Keratinocyte (primary cell): ENCODE measurements around the gene A3GALT2. TPM values are rescaled to one million over a fixed set of nuclear protein-coding genes. Genes with fewer than 3 reads are reported as not detected.

Experiments
- DNase-seq: peaks from one replicate; pipeline ENCODE4 v3.0.0-alpha.2; 2011; ENCODE audit warnings: low read depth, missing footprints, low spot score
- FAIRE-seq: peaks from 2 replicates; lab custom pipeline; 2011; peaks lifted over from hg19 to GRCh38; lab: Jason Lieb, UNC
- H2AFZ ChIP-seq: 2 replicates; pipeline ENCODE4 v1.6.0; 2012; ENCODE audit warnings: low read length, control low read depth, inconsistent platforms; ENCODE audit not compliant: control insufficient read depth
- H3K27ac ChIP-seq: 2 replicates; pipeline ENCODE4 v1.5.1; 2011; ENCODE audit warnings: low read length; ENCODE audit not compliant: control insufficient read depth, insufficient read depth
- H3K27me3 ChIP-seq: 3 replicates; pipeline ENCODE4 v1.6.0; 2011; ENCODE audit warnings: low read length; ENCODE audit not compliant: control insufficient read depth, insufficient read depth; ENCODE audit errors: extremely low read depth
- H3K36me3 ChIP-seq, 2 experiments: 2 replicates in 1 of 2; 3 replicates in 1 of 2; pipeline ENCODE4 v1.5.1; 2011; ENCODE audit warnings: low read length in 2 of 2, mild to moderate bottlenecking in 1 of 2; ENCODE audit not compliant: control insufficient read depth in 2 of 2, insufficient read depth in 2 of 2; ENCODE audit errors: extremely low read depth in 1 of 2
- H3K4me1 ChIP-seq: 3 replicates; pipeline ENCODE4 v1.5.1; 2011; ENCODE audit warnings: low read length; ENCODE audit not compliant: control insufficient read depth, insufficient read depth; ENCODE audit errors: extremely low read depth
- H3K4me2 ChIP-seq: 3 replicates; pipeline ENCODE4 v1.6.0; 2011; ENCODE audit warnings: low read depth, low read length; ENCODE audit not compliant: control insufficient read depth, insufficient read depth; ENCODE audit errors: extremely low read depth
- H3K4me3 ChIP-seq, 3 experiments: fragments of 200-600 bp in 1 of 3; sonication (generic) in 1 of 3; 2 replicates in 2 of 3; 3 replicates in 1 of 3; pipeline ENCODE4 v1.5.1; 2011 to 2016; ENCODE audit warnings: low read length in 3 of 3, mild to moderate bottlenecking in 3 of 3, control low read depth in 2 of 3, inconsistent platforms in 1 of 3, low read depth in 1 of 3, mixed read lengths in 1 of 3, mixed run types in 1 of 3, moderate library complexity in 1 of 3; ENCODE audit not compliant: control insufficient read depth in 2 of 3, insufficient read depth in 2 of 3; ENCODE audit errors: extremely low read depth in 1 of 3
- H3K79me2 ChIP-seq: 2 replicates; pipeline ENCODE4 v1.6.0; 2012; ENCODE audit warnings: low read length; ENCODE audit not compliant: control insufficient read depth, insufficient read depth
- H3K9ac ChIP-seq: 3 replicates; pipeline ENCODE4 v1.6.0; 2011; ENCODE audit warnings: low read length; ENCODE audit not compliant: control insufficient read depth, insufficient read depth; ENCODE audit errors: extremely low read depth
- H3K9me1 ChIP-seq: 3 replicates; pipeline ENCODE4 v1.6.0; 2011; ENCODE audit warnings: low read length; ENCODE audit not compliant: control insufficient read depth, insufficient read depth; ENCODE audit errors: extremely low read depth
- H3K9me3 ChIP-seq: 2 replicates; pipeline ENCODE4 v1.5.1; 2012; ENCODE audit warnings: low read depth, low read length; ENCODE audit not compliant: control insufficient read depth
- H4K20me1 ChIP-seq: 3 replicates; pipeline ENCODE4 v1.6.0; 2011; ENCODE audit warnings: low read length; ENCODE audit not compliant: control insufficient read depth, insufficient read depth; ENCODE audit errors: extremely low read depth
- EZH2 ChIP-seq: IDR thresholded peaks from one replicate; pipeline ENCODE4 v1.6.1; 2012; ENCODE audit warnings: inconsistent platforms, mild to moderate bottlenecking, low read length, moderate library complexity
- dilution Hi-C: fragments of 300-500 bp; cut with MboI; formaldehyde crosslinking; loops from one replicate; pipeline ENCODE4 v1.7.0; 2020; ENCODE audit warnings: low sequenced_read_pairs; ENCODE audit not compliant: extremely low pct_ligation_motif_present
- polyA plus RNA-seq, 5 experiments: library from polyadenylated mRNA; depleted of rRNA in 3 of 5; stranded (reverse) in 3 of 5; stranded (forward) in 1 of 5; unstranded in 1 of 5; fragments of >200 nt; gene quantifications; 1 replicate in 1 of 5; 2 replicates in 3 of 5; 3 replicates in 1 of 5; pipeline versions ENCODE4 v1.2.1 to v1.2.3, GENCODE V29; 2011 to 2012; ENCODE audit warnings: missing spikeins in 2 of 5, low read depth in 1 of 5, low replicate concordance in 1 of 5
- TF ChIP-seq, protein P1 (sequence below), 3 experiments: IDR thresholded peaks in 1 of 3; conservative IDR thresholded peaks in 1 of 3; optimal IDR thresholded peaks in 1 of 3; 2 replicates in 2 of 3; 3 replicates in 1 of 3; pipeline versions ENCODE3 to v1.5.1; 2011; ENCODE audit warnings: low read length in 3 of 3, mild to moderate bottlenecking in 3 of 3, moderate library complexity in 2 of 3, control low read depth in 1 of 3, inconsistent platforms in 1 of 3; ENCODE audit not compliant: insufficient read depth in 2 of 3; ENCODE audit errors: extremely low read depth in 1 of 3

Gene A3GALT2
- polyA plus RNA-seq, 1 donor (not counting 4 experiments of a cell fraction or from before 2014, with no cell fraction given): not detected

DNA sequence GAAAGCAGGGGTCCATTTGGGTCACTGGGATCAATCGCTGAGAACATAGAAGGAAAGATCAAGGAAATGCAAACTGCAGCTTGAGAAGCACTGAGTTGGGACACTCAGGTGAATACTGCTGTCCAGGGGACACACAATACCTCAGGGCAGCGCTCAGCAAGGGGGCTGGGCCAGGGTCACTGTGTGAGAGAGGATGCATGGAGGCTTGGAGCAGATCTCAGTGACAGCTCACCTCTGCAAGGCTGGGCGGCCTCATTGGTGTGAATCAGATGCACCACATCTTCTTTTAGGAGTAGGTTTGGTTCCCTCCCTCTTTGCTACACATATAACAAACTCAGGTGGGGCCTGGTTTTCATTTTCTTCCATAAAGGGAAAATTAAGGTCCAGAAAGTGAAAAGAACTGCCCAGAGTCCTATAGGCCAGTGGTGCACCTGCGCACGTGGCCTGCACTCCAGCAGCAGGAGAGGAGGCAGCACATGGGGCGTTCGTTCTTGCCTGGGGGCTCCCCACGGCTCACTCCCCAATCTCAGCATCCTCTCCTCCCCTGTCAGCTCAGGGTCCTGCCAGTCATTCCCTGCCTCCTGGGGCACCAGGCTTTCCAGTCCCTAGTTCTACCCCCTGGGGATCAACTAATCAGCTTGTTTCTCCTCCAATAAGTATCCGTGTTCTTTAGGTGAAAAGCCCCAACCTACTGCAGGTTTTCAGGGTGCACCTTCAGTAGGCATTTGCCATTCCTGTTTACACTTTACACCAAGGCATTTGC, 1.5 kb downstream of the A3GALT2 start:
- dilution Hi-C loops: no loop called here
- no peak overlapping the region for H3K27ac ChIP-seq
- DNase-seq (no peak), FAIRE-seq (no peak)
- no peaks in the 10 kb centered on the region for H3K9me3 ChIP-seq
- peaks cover 12% of the 10 kb centered on the region for H4K20me1 ChIP-seq
- H3K36me3 ChIP-seq: peaks cover 14 to 16% of the 10 kb centered on the region in 2 experiments
- no peak for TF ChIP-seq EZH2
- TF ChIP-seq, protein P1, sequence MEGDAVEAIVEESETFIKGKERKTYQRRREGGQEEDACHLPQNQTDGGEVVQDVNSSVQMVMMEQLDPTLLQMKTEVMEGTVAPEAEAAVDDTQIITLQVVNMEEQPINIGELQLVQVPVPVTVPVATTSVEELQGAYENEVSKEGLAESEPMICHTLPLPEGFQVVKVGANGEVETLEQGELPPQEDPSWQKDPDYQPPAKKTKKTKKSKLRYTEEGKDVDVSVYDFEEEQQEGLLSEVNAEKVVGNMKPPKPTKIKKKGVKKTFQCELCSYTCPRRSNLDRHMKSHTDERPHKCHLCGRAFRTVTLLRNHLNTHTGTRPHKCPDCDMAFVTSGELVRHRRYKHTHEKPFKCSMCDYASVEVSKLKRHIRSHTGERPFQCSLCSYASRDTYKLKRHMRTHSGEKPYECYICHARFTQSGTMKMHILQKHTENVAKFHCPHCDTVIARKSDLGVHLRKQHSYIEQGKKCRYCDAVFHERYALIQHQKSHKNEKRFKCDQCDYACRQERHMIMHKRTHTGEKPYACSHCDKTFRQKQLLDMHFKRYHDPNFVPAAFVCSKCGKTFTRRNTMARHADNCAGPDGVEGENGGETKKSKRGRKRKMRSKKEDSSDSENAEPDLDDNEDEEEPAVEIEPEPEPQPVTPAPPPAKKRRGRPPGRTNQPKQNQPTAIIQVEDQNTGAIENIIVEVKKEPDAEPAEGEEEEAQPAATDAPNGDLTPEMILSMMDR (optimal IDR thresholded peaks at IDR 0.05 in 1 of 3, IDR thresholded peaks at IDR 0.05 in 1 of 3, conservative IDR thresholded peaks at IDR 0.05 in 1 of 3; ENCODE audit: extremely low read depth in 1 of 3, insufficient read depth in 2 of 3, low read length in 3 of 3): no peak
- no peaks in the 10 kb centered on the region for H3K9me1 ChIP-seq
- no peaks in the 10 kb centered on the region for H3K79me2 ChIP-seq
- H3K27me3 ChIP-seq: no peaks in the 10 kb centered on the region
- no peak overlapping the region for H2AFZ ChIP-seq
- H3K4me1 ChIP-seq: no peaks in the 10 kb centered on the region
- H3K4me2 ChIP-seq: no peak overlapping the region
- no peak overlapping the region for H3K4me3 ChIP-seq
- no peak overlapping the region for H3K9ac ChIP-seq

DNA sequence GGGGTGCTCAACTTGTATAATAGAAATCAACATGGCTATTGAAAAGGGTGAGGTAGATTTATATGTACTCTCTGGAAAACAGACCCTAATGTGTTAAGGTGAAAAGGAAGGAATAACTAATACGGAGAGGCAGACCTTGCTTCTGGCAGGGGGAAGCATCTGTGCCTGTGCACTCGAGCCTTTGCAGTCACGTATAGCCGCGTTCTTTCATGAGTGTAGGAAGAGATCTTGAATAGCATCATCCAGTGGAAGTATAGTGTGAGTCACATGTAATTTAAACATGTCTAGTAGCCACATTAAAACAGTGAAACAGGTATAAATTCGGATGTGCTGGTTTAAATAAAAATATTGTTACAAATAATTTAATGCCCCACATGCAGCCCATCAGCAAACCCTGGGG, 3.0 kb downstream of the A3GALT2 start:
- Histone ChIP-seq H3K4me3 (no peak overlapping the region), H3K27me3 (no peaks in the 10 kb centered on the region), H4K20me1 (peaks cover 3% of the 10 kb centered on the region), H3K4me2 (no peak overlapping the region), H3K9me3 (no peaks in the 10 kb centered on the region), H3K27ac (no peak overlapping the region), H3K36me3 (peaks cover 3 to 4% of the 10 kb centered on the region in 2 experiments), H3K9me1 (no peaks in the 10 kb centered on the region), H3K79me2 (no peaks in the 10 kb centered on the region), H2AFZ (no peak overlapping the region), H3K9ac (no peak overlapping the region), H3K4me1 (no peaks in the 10 kb centered on the region)
- FAIRE-seq (no peak), DNase-seq (no peak)
- no peak for TF ChIP-seq EZH2
- TF ChIP-seq, protein P1 (optimal IDR thresholded peaks at IDR 0.05 in 1 of 3, IDR thresholded peaks at IDR 0.05 in 1 of 3, conservative IDR thresholded peaks at IDR 0.05 in 1 of 3; ENCODE audit: extremely low read depth in 1 of 3, insufficient read depth in 2 of 3, low read length in 3 of 3): no peak
- dilution Hi-C loops: no loop called here
